Measurements from ENCODE around the gene SLC16A2. TPM values are rescaled to one million over a fixed set of nuclear protein-coding genes. Genes with fewer than 3 reads are reported as not detected.

Gene SLC16A2
- total and polyA plus RNA-seq, 7 donors, result 0.23 to 10.5 (median 5.3) TPM

DNA sequence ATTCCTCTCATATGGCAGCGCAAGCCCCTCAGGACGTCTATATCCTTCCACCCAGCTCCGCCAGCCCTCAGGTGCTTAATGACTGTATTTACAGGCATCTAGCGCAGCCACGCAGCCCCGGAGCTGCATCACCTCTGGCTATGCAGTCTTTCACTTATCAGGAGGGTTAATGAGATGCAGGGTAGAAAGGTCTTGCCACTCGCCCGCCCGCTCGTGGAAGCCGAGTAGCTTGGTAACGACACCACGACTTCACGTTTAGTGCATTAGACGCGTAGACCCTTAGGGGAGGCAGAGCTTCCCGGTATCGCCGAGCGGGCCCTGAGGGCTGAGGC is 1.5 kb upstream of the SLC16A2 start:
- Histone ChIP-seq H3K4me3 (peak overlapping the region; percentile 38 to 60 (median 57)), H3K9me3 (no peaks in the 10 kb centered on the region), H3K27ac (peak overlapping the region; percentile 89 to 95 (median 90)), H3K4me1 (peaks cover 0 to 16% (median 7%) of the 10 kb centered on the region in 4 donors), H3K36me3 (no peaks in the 10 kb centered on the region), H3K27me3 (no peaks in the 10 kb centered on the region)
- intact Hi-C loops (cut with DNase I), result loop anchor here (5.0 kb wide), 2 partner anchors 38 to 128 kb away; no protein-coding TSS in a partner anchor
- TF ChIP-seq POLR2A (IDR thresholded peaks at IDR 0.05), result no peak
- TF ChIP-seq, protein P1, sequence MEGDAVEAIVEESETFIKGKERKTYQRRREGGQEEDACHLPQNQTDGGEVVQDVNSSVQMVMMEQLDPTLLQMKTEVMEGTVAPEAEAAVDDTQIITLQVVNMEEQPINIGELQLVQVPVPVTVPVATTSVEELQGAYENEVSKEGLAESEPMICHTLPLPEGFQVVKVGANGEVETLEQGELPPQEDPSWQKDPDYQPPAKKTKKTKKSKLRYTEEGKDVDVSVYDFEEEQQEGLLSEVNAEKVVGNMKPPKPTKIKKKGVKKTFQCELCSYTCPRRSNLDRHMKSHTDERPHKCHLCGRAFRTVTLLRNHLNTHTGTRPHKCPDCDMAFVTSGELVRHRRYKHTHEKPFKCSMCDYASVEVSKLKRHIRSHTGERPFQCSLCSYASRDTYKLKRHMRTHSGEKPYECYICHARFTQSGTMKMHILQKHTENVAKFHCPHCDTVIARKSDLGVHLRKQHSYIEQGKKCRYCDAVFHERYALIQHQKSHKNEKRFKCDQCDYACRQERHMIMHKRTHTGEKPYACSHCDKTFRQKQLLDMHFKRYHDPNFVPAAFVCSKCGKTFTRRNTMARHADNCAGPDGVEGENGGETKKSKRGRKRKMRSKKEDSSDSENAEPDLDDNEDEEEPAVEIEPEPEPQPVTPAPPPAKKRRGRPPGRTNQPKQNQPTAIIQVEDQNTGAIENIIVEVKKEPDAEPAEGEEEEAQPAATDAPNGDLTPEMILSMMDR (IDR thresholded peaks at IDR 0.05), result no peak
- no peak for TF ChIP-seq EP300 (IDR thresholded peaks at IDR 0.05)
- 2 to 4% methylated on average over 20 of the region's 20 CpGs for WGBS, 2 donors
- DNase-seq, result no peak

DNA sequence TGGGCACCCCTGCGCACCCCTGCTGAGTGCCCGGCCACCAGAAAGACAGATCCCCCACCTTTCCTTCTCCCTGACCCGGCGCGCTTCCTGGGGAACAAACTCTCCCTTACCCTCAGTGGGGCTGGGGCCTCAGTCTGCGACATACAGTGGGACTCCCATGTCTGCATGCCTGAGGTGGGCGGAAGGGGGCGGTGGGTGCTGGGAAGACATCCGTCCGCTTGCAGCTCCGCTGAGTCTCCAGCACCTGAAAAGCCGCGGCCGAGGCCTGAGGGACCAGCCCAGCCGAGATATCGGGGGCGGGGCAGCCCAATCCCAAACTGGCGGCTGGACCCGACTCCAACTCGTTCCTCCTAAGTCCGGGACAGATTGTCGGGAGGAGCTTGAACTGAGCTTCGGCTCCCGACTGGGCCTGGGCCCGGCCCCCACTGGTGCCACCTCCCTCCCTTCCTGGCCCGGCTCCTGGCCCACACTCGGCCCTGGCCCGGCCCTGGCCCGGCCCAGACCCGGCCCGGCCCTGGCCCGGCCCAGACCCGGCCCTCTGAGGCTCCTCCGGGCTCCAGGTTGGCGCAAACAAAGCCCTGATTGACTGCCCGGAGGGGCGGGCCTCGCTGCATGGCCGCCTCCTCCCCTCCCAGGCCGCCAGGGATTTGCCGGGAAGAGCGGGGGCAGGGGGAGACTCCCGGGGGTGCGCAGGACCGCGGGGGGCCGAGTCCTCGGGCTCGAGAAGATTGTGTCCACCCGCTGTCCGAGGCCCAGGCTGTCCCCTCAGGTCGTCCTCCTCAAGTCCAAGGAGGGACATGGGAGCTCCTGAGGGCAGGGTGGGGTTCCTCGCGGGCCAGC is 877 bp upstream of the SLC16A2 start:
- H3K4me1 ChIP-seq, result peaks cover 0 to 16% (median 7%) of the 10 kb centered on the region in 4 donors
- peak; percentile 89 for DNase-seq
- intact Hi-C loops (cut with DNase I), result loop anchor here (1.0 to 5.0 kb wide), 3 partner anchors 38 to 128 kb away; no protein-coding TSS in a partner anchor

DNA sequence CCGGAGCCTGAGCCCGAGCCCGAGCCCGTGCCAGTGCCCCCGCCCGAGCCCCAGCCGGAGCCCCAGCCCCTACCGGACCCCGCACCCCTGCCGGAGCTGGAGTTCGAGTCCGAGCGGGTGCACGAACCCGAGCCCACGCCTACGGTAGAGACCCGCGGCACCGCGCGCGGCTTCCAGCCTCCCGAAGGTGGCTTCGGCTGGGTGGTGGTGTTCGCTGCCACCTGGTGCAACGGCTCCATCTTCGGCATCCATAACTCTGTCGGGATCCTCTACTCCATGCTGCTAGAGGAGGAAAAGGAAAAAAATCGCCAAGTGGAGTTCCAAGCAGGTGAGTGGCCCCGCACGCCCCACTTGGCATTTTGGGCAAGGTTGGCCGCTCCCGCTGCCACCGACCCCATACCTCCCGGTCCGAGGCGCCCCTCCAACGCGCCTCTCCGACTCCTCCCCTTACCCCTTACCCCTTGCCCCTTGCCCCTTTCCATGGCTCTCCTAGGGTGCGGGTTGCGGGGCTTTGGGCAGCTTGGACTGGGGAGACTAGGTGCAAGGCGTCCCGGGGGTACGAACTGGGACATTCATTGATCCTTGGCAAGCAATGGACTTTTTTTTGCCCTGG is 553 bp downstream of the SLC16A2 start:
- no peaks in the 10 kb centered on the region for H3K9me3 ChIP-seq
- no peaks in the 10 kb centered on the region for H3K27me3 ChIP-seq
- no peak for DNase-seq
- peak overlapping the region; percentile 38 to 60 (median 57) for H3K4me3 ChIP-seq
- WGBS, 2 donors, result 1 to 3% methylated on average over 46 of the region's 46 CpGs
- H3K36me3 ChIP-seq, result no peaks in the 10 kb centered on the region
- peak overlapping the region; percentile 89 to 95 (median 90) for H3K27ac ChIP-seq
- intact Hi-C loops (cut with DNase I), result loop anchor here (1.0 to 5.0 kb wide), 3 partner anchors 40 to 130 kb away; no protein-coding TSS in a partner anchor
- peaks cover 0 to 16% (median 7%) of the 10 kb centered on the region in 4 donors for H3K4me1 ChIP-seq
- TF ChIP-seq, protein P1 (IDR thresholded peaks at IDR 0.05), result no peak
- no peak for TF ChIP-seq POLR2AphosphoS5 (IDR thresholded peaks at IDR 0.05)
- TF ChIP-seq POLR2A (IDR thresholded peaks at IDR 0.05), result no peak
- no peak for TF ChIP-seq EP300 (IDR thresholded peaks at IDR 0.05)

More for the DNA sequence above, 877 bp upstream of the SLC16A2 start:
- Histone ChIP-seq H3K4me3 (peak overlapping the region; percentile 38 to 60 (median 57)), H3K27me3 (no peaks in the 10 kb centered on the region), H3K9me3 (no peaks in the 10 kb centered on the region), H3K36me3 (no peaks in the 10 kb centered on the region), H3K27ac (peak overlapping the region; percentile 89 to 95 (median 90))
- TF ChIP-seq, protein P1 (IDR thresholded peaks at IDR 0.05), result no peak
- peak in 1 of 2 donors; percentile 27 for TF ChIP-seq POLR2A (IDR thresholded peaks at IDR 0.05)
- TF ChIP-seq EP300 (IDR thresholded peaks at IDR 0.05), result no peak
- peak; percentile 2 to 64 (median 46) for TF ChIP-seq POLR2AphosphoS5 (IDR thresholded peaks at IDR 0.05)
- 1% methylated on average over 54 of the region's 54 CpGs for WGBS, 2 donors

DNA sequence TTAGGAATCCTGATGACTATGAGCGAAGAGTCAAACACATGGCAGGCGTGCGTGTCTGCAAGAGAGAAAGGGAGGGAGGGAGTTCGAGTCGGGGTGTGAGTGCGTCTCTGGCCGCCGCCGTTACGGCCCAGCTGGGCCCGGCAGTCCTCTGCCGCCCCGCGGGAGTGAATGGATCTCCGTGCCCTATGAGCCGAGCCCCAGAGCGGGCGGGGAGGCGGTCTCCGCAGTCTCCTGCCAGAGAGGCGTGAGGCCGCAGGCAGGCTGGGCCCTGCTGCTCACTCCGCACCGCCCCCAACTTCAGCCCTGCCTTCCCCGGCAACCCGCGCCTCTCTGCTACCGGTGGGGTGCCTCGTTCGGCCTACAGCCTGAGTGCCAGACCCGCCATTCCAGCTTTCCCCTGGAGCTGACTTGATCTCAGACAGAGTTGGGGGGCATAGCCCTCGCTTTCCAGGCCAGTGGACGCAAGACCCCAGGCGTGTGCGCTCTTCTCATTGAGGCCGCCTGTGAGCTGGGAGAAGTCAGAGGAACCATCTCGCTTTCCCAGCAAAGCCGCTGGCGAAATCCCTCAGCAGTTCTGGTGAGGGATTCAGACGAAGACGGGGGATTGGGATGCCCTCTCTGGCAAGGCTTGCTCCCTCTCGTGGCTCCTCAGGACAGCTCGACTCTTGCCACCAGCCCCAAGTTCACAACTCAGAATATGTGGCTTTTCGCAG is 1.4 kb downstream of the SLC16A2 start:
- TF ChIP-seq, protein P1 (IDR thresholded peaks at IDR 0.05), result no peak
- TF ChIP-seq EP300 (IDR thresholded peaks at IDR 0.05) (no peak), POLR2A (IDR thresholded peaks at IDR 0.05) (peak in 1 of 2 donors; percentile 39), POLR2AphosphoS5 (IDR thresholded peaks at IDR 0.05) (peak in 3 of 4 donors; percentile 43 to 69 (median 50))
- intact Hi-C loops (cut with DNase I), result loop anchor here (5.0 kb wide), 2 partner anchors 40 to 130 kb away; no protein-coding TSS in a partner anchor
- H3K36me3 ChIP-seq, result no peaks in the 10 kb centered on the region
- peak overlapping the region; percentile 38 to 60 (median 57) for H3K4me3 ChIP-seq
- peaks cover 0 to 16% (median 7%) of the 10 kb centered on the region in 4 donors for H3K4me1 ChIP-seq
- peak; percentile 90 for DNase-seq
- WGBS, 2 donors, result 18 to 28% methylated on average over 44 of the region's 44 CpGs
- H3K9me3 ChIP-seq, result no peaks in the 10 kb centered on the region
- no peaks in the 10 kb centered on the region for H3K27me3 ChIP-seq
- peak overlapping the region; percentile 89 to 95 (median 90) for H3K27ac ChIP-seq
